GM18526 (cell line): Measurements from ENCODE around the gene BDH1.

Experiments
- POLR2A ChIP-seq: IDR thresholded peaks from 3 replicates; pipeline ENCODE4 v1.6.1; 2011; ENCODE audit not compliant: insufficient read length; ENCODE audit errors: extremely low read depth

The BDH1 gene

DNA sequence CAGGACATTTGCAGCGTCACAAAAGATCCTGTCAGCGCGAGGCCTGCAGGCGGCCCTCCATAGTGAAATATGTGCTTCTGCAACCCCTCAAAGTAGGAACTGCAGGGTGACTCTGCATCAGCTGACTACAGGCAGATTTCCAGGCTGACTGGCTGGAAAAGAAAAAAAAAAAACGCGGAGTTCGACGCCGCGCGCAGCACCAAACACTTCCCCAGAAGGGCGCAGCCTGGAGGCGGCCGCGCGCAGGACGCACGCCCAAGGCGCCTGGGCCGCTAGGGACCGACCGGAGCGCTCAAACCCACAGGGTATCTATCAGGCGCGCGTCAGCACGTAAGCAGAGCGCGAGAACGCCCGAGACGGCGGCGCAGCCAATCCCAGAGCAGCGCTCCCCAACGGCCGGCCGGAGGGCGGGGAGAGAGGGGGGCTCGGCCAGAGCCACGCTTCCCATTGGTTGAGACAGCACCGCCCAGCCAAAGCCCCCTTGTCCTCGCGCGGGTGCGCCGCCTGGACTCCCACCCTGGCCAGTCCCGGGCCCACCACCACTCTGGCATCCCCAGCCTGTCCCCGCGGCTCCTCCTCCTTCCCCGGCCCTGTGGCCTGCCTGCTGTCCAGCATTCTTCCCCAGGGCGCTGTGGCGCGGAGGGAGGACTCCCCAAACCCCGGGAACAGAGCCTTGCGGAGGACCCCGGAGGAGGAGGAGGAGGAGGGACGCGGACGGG lies 1.0 kb downstream of the BDH1 start:
- peak; percentile 78 for TF ChIP-seq POLR2A

DNA sequence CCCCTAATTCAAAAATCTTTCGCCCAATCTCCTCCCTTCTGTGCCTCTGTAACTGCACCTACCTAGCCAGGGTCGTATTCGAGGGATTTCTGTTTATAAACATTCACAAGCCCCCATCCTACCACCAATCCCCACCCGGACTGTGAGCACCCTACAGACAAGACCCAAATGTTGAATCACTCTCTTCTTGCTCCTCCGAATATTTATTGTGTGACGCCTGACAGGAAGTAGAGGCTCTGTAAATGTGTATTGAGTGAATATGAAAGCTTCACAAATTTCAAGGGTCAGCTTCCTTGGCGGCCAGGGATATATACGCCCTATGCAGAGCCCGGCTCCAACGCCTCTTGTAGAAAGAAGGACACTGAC lies 1.6 kb downstream of the BDH1 start:
- TF ChIP-seq POLR2A, result no peak

DNA sequence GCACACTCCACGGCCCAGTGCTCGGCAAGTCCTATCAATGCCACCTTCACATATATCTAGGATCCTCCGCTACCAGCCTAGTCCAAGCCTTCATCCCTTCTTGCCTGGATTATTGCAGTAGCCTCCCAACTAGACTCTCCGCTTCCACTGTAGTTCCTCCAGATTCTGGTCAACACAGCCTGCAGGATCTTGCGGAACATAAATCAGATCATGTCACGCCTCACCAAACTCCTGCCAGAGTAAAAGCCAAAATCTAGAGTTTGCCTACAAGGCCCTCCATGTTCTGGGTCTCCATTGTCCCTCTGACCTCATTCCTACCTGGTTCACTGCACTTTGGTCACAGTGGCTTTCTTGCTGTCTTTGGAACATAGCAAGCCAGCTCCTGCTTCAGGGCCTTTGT lies 3.6 kb downstream of the BDH1 start:
- no peak for TF ChIP-seq POLR2A

DNA sequence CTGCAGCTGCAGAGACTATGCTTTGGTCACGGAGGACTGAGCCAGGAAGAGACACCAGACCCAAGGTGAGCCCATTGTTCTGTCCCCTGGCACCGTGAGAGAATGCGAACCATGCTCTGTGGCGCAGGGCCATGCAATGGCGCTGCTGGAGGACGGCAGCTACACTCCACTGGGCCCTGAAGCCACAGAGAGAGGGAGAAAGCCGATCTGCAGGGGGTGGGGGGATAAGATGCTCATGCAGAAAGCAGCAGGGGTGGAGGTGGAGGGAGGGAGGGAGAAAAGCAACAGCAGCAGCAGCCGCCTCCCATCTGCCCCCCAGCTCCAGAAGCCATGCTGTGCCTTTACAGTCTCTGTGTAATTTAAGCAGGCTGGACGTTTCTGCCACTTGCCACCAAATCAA lies 5.3 kb downstream of the BDH1 start:
- TF ChIP-seq POLR2A, result no peak

DNA sequence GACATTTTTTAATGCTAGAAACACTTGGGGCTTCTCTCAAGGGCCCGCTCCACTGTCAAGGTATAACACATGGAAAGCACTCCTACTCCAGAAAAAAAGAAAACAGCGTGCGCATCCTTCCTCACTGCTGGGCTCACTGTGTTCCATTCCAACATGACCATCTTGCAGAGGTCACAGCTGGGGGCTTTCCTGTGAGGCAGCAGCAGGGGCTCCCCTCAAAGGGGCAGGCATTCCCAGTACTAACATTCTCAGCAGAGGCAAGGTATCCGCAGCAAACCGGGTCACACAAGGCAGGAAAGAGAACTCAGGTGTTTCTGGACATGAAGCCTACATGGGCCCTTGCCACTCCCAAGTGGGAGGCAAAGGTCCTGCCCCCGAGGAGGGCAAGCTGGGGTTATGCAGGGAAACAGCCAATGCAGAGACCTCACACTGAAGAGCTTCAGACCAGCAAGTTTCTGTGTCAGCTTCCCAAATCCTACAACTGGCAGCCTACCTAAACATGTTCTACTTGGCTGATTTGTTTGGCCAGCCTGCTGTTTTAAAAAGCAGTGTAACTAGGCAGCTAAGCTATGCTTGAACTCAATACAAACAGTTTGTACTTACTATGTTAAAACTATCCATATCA lies 6.4 kb downstream of the BDH1 start:
- TF ChIP-seq POLR2A, result no peak

DNA sequence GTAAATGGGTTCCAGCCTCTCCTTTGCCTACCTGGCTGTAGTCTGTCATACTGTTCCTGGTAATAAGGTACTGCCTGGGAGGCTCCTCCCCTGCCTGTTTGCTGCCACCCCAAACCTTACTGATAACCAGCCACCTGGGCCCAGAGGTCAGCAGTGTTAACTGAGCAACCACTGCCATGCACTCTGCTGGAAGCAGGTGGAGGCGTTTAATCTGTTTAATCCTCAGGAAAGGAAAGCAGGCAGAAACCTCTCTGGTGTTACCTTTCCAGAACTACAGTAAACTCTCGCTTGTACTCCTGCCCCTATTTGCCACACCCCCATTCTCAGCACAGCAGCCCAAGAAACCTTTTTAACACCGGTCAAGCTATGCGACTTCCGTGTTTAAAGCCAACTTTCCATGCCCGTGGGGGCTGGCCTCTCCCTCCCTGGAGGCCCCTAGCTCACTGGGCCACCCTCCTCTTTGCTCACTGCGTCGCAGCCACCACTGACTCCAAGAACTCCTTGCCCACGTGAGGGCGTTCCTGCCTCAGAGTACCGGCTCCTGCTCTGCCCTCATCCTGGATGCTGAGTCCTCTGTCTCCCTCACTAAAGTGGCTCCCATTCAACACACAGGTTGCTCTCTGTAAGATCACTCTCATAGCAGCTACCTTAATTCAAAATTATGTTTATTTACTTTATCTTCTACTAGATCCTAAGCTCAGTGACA lies 8.3 kb downstream of the BDH1 start:
- no peak for TF ChIP-seq POLR2A

DNA sequence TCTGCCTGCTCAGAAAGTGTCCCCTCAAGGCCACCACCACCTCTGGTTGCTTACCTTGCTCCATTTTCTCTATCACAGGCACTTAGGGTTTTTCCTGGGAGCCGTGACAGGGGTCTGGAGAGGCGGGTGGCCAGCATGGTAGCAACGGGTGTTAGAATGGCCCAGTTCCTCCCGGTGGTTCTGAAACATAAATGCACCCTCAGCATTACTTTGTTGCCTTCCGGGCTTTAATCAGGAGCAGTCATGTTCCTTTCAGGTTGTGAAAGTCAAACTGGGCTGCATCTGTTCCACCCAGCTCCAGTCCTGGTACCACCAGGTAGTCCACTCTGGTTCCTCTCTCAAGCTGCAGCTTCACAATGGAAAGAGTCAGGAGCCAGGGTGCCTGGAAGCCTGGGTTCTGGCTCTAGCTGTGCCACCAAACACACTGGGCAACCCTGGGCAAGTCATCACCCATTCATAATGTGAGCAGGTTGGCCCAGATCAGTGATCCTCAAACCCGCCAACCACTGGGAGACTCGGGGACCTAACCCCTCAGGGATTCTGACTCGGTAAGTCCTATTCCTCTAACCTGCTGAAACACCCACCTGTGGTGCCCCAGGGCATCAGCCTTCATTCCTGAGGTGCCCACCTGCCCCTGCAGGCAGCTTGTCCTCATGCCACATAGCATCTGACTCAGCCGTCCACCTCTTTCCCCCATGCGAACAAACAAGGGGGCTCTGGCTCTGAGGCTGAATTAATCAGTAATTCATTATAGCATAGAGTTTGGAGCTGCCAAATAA lies 9.3 kb downstream of the BDH1 start:
- no peak for TF ChIP-seq POLR2A

DNA sequence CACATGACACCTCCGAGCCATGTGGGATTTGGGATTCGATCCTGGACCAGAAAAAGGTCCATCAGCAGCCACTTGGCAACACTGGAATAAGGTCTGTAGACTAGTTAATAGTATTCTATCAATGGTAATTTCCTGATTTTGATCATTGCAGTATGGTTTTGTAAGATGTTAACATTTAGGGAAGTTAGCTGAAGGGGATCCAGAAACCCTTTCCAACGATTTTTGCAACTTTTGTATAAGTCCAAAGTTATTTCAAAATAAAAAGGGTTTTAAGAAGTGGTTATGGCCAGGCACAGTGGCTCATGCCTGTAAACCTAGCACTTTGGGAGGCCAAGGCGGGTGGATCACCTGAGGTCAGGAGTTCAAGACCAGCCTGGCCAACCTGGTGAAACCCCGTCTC lies 10.2 kb downstream of the BDH1 start:
- no peak for TF ChIP-seq POLR2A

DNA sequence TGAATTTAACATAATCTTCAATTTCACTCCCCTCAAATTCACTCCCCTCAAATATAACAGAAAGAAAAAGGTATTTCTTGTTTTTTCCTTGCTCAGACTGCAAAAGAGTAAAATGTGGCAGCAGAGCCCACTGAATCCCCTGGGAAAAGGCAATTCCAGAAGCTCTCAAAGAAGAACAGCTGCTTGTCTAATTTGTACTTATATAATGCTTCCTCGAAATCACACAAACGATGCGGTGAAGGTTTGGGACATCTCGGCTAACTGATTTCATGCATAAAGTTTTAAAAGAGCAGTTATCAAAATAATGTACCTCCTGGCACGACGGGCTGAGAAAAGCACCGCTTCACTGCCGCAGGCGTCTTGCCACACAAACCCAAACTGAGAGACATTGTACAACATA lies 10.7 kb downstream of the BDH1 start:
- TF ChIP-seq POLR2A, result no peak

DNA sequence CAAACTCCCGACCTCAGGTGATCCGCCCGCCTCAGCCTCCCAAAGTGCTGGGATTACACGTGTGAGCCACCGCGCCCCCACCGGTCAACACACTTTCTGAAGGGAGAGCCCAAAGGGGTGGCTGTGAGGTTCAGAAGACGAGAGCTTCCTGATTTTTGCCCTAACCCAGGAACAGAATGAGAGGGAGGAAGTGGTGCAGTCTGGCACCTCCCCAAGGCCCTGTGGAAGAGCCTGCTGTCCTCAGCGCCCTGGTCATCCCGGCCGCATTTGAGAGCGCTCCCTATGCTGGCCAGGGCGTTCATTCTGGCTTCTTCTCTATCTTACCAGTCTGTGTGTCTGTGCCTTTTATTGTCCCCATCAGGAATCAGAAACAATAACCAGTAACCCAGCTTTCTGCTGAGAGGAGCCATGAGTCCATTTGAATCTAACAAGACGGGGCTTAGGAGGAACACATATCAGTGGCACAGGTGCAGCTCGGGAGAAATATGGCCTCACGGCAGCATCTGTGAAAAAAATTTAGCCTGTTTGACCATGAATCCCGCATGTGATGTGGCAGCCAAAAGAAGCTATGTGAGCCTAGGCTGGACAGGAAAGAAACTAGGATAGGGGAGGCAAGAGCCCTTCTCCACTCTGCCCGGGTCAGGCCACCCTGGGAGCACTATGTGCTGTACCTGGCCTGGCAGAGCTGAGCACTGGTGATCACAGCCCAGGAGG lies 12.9 kb downstream of the BDH1 start:
- TF ChIP-seq POLR2A, result no peak

DNA sequence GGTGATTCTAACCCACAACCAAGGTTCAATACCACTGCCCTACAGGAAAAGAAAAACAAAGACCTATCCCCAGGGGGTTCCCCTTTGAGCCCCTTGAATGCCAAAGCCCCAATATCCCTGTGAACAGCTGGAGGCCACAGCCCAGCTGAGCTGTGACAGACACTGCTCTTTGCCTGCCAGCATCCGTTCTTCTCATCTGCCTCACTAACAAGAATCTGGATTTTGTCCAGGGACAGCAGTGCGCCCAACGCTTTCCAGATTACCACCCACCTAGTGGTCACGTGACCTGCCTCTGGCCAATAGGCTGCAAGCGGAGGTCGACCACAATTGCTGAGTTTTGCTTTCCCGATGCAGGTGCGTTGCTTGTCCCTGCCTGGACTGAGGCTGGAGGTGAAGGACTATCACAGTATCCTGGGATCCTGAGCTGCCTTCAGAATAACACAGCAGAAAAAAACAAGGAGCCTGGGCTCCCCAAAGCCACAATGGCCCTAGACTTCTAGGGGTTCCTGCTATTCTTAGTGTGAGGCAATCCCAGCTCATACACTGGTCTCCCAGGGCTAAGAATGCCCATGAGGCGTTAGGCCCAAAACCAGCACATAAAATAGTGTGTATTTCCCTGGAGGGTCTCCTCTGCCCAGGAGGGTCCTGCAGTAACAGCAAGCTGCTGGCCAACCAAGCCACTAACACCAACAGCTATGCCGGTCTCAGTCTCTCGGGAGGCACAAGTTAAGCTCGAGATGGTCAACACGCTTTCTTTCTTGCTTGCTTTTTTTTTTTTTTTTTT lies 13.8 kb downstream of the BDH1 start:
- TF ChIP-seq POLR2A, result no peak

DNA sequence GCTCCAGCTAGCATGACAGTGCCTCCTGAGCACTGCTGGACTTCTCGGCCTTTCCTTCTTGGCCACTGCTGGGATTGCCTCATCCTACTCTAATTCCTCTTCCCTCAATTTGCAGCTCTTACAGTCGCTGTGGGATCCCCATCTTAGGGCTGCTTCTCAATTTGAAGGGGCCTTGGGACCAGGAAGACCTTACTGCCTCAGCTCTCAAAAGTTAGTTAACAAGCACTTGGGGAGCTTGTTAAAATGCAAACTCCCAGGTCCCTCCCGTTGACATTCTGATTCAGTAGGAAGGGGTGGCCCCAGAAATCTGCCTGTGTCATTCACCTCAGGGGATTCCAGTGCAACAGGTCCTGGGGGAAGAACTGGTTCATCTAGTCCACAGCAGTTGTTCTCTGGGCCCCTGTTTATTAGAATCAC lies 14.8 kb downstream of the BDH1 start:
- TF ChIP-seq POLR2A, result no peak

DNA sequence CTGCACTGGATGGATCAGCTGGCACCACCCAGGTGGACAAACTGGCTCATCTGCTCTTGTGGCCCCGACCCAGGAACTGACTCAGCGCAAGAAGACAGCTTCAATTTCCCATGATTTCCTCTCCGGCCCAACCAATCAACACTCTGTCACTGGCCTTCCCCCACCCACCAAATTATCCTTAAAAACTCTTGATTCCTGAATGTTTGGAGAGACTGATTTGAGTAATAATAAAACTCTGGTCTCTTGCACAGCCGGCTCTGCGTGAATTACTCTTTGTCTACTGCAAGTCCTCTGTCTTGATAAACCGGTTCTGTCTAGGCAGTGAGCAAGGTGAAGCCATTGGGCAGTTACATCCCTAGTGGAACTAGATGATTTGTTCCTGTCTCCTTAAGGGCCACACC lies 16.1 kb downstream of the BDH1 start:
- no peak for TF ChIP-seq POLR2A
